ENCODE data around the gene SPINK1.

DNA sequence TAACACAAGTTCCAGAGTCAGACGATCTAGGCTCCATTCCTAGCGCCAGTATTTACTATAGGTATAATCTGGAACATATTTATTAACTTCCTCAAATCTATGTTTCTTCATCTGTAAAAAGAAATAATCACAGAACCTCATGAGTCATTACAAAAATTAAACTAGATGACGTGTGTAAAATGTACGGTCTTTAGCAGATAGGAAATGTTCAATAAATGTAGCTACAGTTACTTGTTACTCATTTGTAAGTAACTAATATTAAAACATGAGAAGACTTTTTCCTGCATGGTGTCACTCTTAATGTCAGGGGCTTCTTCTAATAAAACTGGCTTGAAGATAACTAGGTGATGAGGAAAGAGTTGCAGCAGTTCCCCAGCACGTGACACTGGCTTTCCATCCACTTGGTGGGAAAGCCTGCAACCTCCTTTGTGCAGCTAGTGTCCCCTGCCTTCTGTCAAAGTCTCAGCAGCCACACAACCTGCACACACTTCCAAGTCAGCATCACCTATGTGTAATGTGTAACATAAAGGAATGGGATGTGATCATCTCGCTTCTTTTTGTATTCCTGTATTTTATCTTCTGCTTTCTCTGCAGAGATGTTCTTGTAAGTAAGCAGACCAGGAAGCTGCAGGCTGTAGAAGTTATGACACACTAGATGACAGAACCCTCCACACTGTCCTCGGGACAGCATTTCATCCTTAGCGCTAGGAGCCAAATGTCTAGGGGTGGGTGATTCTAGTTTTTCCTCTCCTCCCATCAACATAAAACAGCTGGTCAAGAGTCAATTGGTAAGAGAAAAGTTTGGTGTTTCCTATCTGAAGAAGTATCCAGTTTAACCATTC is 47.1 kb downstream of the SPINK1 start:
- TF ChIP-seq SIN3A (IDR thresholded peaks at IDR 0.05; ENCODE audit: borderline replicate concordance, insufficient read depth, low read length) (no peak), TAF1 (IDR thresholded peaks at IDR 0.05; ENCODE audit: borderline replicate concordance, insufficient read depth, low read length) (no peak), FOXP2 (optimal IDR thresholded peaks at IDR 0.05; ENCODE audit: borderline replicate concordance, extremely low read depth, extremely low read length, insufficient read depth) (no peak), POLR2AphosphoS5 (IDR thresholded peaks at IDR 0.05; ENCODE audit: low read depth, low read length) (no peak)
- TF ChIP-seq, protein P1, sequence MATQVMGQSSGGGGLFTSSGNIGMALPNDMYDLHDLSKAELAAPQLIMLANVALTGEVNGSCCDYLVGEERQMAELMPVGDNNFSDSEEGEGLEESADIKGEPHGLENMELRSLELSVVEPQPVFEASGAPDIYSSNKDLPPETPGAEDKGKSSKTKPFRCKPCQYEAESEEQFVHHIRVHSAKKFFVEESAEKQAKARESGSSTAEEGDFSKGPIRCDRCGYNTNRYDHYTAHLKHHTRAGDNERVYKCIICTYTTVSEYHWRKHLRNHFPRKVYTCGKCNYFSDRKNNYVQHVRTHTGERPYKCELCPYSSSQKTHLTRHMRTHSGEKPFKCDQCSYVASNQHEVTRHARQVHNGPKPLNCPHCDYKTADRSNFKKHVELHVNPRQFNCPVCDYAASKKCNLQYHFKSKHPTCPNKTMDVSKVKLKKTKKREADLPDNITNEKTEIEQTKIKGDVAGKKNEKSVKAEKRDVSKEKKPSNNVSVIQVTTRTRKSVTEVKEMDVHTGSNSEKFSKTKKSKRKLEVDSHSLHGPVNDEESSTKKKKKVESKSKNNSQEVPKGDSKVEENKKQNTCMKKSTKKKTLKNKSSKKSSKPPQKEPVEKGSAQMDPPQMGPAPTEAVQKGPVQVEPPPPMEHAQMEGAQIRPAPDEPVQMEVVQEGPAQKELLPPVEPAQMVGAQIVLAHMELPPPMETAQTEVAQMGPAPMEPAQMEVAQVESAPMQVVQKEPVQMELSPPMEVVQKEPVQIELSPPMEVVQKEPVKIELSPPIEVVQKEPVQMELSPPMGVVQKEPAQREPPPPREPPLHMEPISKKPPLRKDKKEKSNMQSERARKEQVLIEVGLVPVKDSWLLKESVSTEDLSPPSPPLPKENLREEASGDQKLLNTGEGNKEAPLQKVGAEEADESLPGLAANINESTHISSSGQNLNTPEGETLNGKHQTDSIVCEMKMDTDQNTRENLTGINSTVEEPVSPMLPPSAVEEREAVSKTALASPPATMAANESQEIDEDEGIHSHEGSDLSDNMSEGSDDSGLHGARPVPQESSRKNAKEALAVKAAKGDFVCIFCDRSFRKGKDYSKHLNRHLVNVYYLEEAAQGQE (IDR thresholded peaks at IDR 0.05; ENCODE audit: insufficient read depth in 1 of 2, low read depth in 2 of 2, low read length in 2 of 2): no peak
